Osteocyte (in vitro differentiated cells): ENCODE data around the gene FGF18. TPM values are rescaled to one million over a fixed set of nuclear protein-coding genes. Genes with fewer than 3 reads are reported as not detected.

Source experiments
- DNase-seq: peaks from one replicate; pipeline ENCODE4 v3.0.0; 2021; ENCODE audit warnings: mixed read lengths; ENCODE audit not compliant: unreplicated experiment; ENCODE audit errors: extremely low spot score
- H3K27ac Mint-ChIP-seq: one replicate; pipeline ENCODE4 v1.8.0; 2021; ENCODE audit warnings: mild to moderate bottlenecking, mixed read lengths; ENCODE audit not compliant: unreplicated experiment
- H3K27me3 Mint-ChIP-seq: one replicate; pipeline ENCODE4 v1.8.0; 2021; ENCODE audit warnings: mixed read lengths; ENCODE audit not compliant: unreplicated experiment
- H3K36me3 Mint-ChIP-seq: one replicate; pipeline ENCODE4 v1.8.0; 2021; ENCODE audit warnings: mixed read lengths; ENCODE audit not compliant: unreplicated experiment
- H3K4me1 Mint-ChIP-seq: one replicate; pipeline ENCODE4 v1.8.0; 2021; ENCODE audit warnings: mixed read lengths; ENCODE audit not compliant: unreplicated experiment
- H3K4me3 Mint-ChIP-seq: one replicate; pipeline ENCODE4 v1.8.0; 2021; ENCODE audit warnings: mild to moderate bottlenecking, moderate library complexity, mixed read lengths; ENCODE audit not compliant: unreplicated experiment
- H3K9me3 Mint-ChIP-seq: one replicate; pipeline ENCODE4 v1.8.0; 2021; ENCODE audit warnings: mixed read lengths; ENCODE audit not compliant: unreplicated experiment
- microRNA-seq: library from miRNA; unstranded; fragments of <30 nt; microRNA quantifications from one replicate; pipeline ENCODE4 v1.1.0, GENCODE V29; 2020; ENCODE audit not compliant: unreplicated experiment
- total RNA-seq: library from RNA; stranded (reverse); gene quantifications from 2 replicates; pipeline ENCODE4 v1.2.1, GENCODE V29; 2021
- TF ChIP-seq, protein P1 (sequence below): fragments of 200-600 bp; sonication (generic); IDR thresholded peaks from 2 replicates; pipeline ENCODE4 v1.5.0; 2021; ENCODE audit warnings: antibody characterized with exemption, mild to moderate bottlenecking, moderate library complexity

FGF18 gene
- total RNA-seq, 1 donor from 2014 or later: 5.9 TPM

DNA sequence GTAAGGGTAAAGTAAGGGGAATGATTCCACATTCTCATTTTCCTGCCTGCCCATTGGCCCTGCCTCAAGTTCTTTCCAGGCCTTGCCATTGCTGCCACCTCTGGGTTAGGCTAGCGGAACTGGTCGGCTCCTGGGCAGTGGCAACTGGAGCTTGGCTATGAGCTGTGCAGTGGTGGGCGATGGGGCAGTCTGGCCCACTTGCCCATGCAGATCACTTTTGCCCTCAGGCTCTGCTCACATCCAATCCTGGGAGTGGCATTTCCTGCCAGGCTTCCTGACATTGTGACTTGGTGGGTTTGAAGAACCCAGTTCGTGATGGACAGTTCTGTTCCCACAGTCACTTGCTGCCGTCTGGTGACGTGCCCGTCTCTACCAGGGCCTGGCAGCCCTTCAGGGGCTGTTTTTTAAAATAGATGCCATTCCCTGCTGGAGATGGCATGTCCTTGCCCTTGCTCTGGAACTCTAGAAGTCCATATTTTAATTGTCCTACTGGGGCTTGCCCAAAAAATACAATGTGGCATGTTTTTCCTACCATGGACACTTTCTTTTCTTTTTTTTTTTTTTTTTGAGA, 86.1 kb downstream of the FGF18 start:
- TF ChIP-seq, protein P1, sequence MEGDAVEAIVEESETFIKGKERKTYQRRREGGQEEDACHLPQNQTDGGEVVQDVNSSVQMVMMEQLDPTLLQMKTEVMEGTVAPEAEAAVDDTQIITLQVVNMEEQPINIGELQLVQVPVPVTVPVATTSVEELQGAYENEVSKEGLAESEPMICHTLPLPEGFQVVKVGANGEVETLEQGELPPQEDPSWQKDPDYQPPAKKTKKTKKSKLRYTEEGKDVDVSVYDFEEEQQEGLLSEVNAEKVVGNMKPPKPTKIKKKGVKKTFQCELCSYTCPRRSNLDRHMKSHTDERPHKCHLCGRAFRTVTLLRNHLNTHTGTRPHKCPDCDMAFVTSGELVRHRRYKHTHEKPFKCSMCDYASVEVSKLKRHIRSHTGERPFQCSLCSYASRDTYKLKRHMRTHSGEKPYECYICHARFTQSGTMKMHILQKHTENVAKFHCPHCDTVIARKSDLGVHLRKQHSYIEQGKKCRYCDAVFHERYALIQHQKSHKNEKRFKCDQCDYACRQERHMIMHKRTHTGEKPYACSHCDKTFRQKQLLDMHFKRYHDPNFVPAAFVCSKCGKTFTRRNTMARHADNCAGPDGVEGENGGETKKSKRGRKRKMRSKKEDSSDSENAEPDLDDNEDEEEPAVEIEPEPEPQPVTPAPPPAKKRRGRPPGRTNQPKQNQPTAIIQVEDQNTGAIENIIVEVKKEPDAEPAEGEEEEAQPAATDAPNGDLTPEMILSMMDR: no peak
- no peaks in the 10 kb centered on the region for H3K27me3 Mint-ChIP-seq
- no peak overlapping the region for H3K27ac Mint-ChIP-seq
- DNase-seq: no peak
- no peaks in the 10 kb centered on the region for H3K9me3 Mint-ChIP-seq
- no peaks in the 10 kb centered on the region for H3K36me3 Mint-ChIP-seq
- H3K4me1 Mint-ChIP-seq: peaks cover 11% of the 10 kb centered on the region
- H3K4me3 Mint-ChIP-seq: no peak overlapping the region

DNA sequence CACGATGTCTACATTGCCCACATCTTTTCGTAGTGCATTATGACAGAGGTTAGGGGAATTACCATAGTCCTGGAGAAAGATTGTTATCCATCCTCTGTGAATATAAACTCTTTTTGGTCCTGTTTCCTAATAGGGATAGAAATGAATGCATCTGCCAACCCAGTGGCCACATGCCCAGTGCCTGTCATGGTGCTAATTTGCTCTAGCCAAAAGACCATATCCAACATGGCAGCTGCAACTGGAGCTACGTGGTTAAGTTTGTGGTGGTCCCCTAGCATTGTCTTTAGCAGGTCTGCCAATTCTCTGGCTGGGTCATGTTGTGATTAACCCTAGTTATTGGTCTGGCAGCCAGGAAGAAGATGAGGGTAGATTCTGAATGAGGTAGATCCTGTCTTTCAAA, 87.5 kb downstream of the FGF18 start:
- Mint-ChIP-seq H3K4me1 (peaks cover 7% of the 10 kb centered on the region), H3K27me3 (no peaks in the 10 kb centered on the region), H3K27ac (no peak overlapping the region), H3K4me3 (no peak overlapping the region), H3K36me3 (no peaks in the 10 kb centered on the region), H3K9me3 (no peaks in the 10 kb centered on the region)
- TF ChIP-seq, protein P1: no peak
- DNase-seq: no peak

Small RNAs within 50 kb of the gene (microRNA-seq; reads per million reads assigned to microRNA genes)
- 3.8 reads per million for gene MIR3912

Other genes starting within 250 kb of the FGF18 start
- not detected in 2 replicates for gene TLX3, start 110.4 kb upstream of the FGF18 start, total RNA-seq
- 1,157 and 1,175 TPM in 2 replicates for gene NPM1, start 31.8 kb upstream of the FGF18 start, total RNA-seq